ENCODE results near the gene RAVER1.
"Not testable (repeated sequence)": the region's sequence is repeated elsewhere in the genome, so short reads cannot be mapped to it uniquely, and the experiment has no call there.

The RAVER1 gene

GRCh38 chr19:10339977-10340376 lies 6.6 kb upstream of the RAVER1 start:
- DNase-seq = no peak

GRCh38 chr19:10339380-10339960 lies 6.1 kb upstream of the RAVER1 start, which contains the start of gene ICAM3:
Gene ICAM3, minus strand, starts transcription at chr19:10339624. Its CDS starts 10 bp downstream, at chr19:10339614.
- no peak for DNase-seq

GRCh38 chr19:10338940-10339339 lies 5.6 kb upstream of the RAVER1 start:
- DNase-seq = no peak

GRCh38 chr19:10336725-10337124 lies 3.4 kb upstream of the RAVER1 start:
- DNase-seq = not testable (repeated sequence)

- no peak for DNase-seq
Measured at GRCh38 chr19:10335352-10335985, 2.1 kb upstream of the RAVER1 start.

GRCh38 chr19:10334588-10335351 lies 1.4 kb upstream of the RAVER1 start:
- peak; percentile 64 for DNase-seq

- DNase-seq = peak; percentile 11
Measured at GRCh38 chr19:10333758-10334587, 644 bp upstream of the RAVER1 start.

- no peak for DNase-seq
Measured at GRCh38 chr19:10332158-10332964, 968 bp downstream of the RAVER1 start.

GRCh38 chr19:10329555-10329954 lies 3.8 kb downstream of the RAVER1 start:
- no peak for DNase-seq

- DNase-seq = no peak
Measured at GRCh38 chr19:10328558-10329429, 4.5 kb downstream of the RAVER1 start.

- no peak for DNase-seq
Measured at GRCh38 chr19:10327793-10328192, 5.5 kb downstream of the RAVER1 start.

GRCh38 chr19:10325732-10326131 lies 7.6 kb downstream of the RAVER1 start:
- no peak for DNase-seq

GRCh38 chr19:10321874-10322835 lies 11.2 kb downstream of the RAVER1 start:
- no peak for DNase-seq

- DNase-seq = no peak
Measured at GRCh38 chr19:10321417-10321797, 11.9 kb downstream of the RAVER1 start.

- DNase-seq = no peak
Measured at GRCh38 chr19:10320602-10321416, 12.5 kb downstream of the RAVER1 start.

- DNase-seq = no peak
Measured at GRCh38 chr19:10318807-10319682, 14.3 kb downstream of the RAVER1 start.

GRCh38 chr19:10317857-10318462 lies 15.4 kb downstream of the RAVER1 start:
- no peak for DNase-seq

Measured in NCI-H1105 (cell line).